A673 (cell line): ENCODE measurements around the gene MAST4. TPM values are rescaled to one million over a fixed set of nuclear protein-coding genes. Genes with fewer than 3 reads are reported as not detected.

Experiments
- BruUV-seq: library from RNA; stranded (reverse); fragments of 400-500 nt; replicated peaks from 2 replicates; lab custom pipeline; 2021; lab: Mats Ljungman, UMichigan
- CTCF ChIA-PET: fragments of 300-600 bp; sonication (Branson Sonifier 250); formaldehyde crosslinking; loops from one replicate; lab custom pipeline; 2022; ENCODE audit warnings: antibody characterized with exemption; lab: Charles Lee
- POLR2A ChIA-PET: fragments of 300-600 bp; sonication (Branson Sonifier 250); formaldehyde crosslinking; loops from one replicate; lab custom pipeline; 2022; ENCODE audit warnings: antibody characterized with exemption; ENCODE audit not compliant: low non-redundant PET; lab: Charles Lee
- DNase-seq: peaks from one replicate; pipeline ENCODE4 v3.0.0-alpha.2; 2015; ENCODE audit warnings: low spot score
- H3K27ac ChIP-seq: fragments of 200-600 bp; sonication (generic); 2 replicates; pipeline ENCODE4 v1.5.1; 2016; ENCODE audit warnings: mixed run types, low read depth, mild to moderate bottlenecking, mixed read lengths, antibody characterized with exemption, low read length; ENCODE audit not compliant: poor library complexity, severe bottlenecking
- H3K27me3 ChIP-seq: fragments of 200-600 bp; sonication (generic); replicated peaks from 2 replicates; pipeline ENCODE4 v1.6.1; 2017; ENCODE audit warnings: mixed run types, low read depth, mild to moderate bottlenecking, mixed read lengths, antibody characterized with exemption, low read length; ENCODE audit not compliant: insufficient read depth, poor library complexity
- H3K36me3 ChIP-seq: fragments of 200-600 bp; sonication (generic); 2 replicates; pipeline ENCODE4 v1.6.1; 2016; ENCODE audit warnings: mixed run types, mild to moderate bottlenecking, mixed read lengths, antibody characterized with exemption, low read length; ENCODE audit not compliant: insufficient read depth, poor library complexity, severe bottlenecking
- H3K4me1 ChIP-seq: fragments of 200-600 bp; sonication (generic); 2 replicates; pipeline ENCODE4 v1.6.1; 2017; ENCODE audit warnings: mixed run types, mild to moderate bottlenecking, mixed read lengths, antibody characterized with exemption, low read length; ENCODE audit not compliant: insufficient read depth, poor library complexity, severe bottlenecking
- H3K4me3 ChIP-seq: fragments of 200-600 bp; sonication (generic); 2 replicates; pipeline ENCODE4 v1.5.1; 2016; ENCODE audit warnings: low read depth, mixed run types, mild to moderate bottlenecking, mixed read lengths, low read length; ENCODE audit not compliant: poor library complexity, severe bottlenecking
- H3K9me3 ChIP-seq: fragments of 200-600 bp; sonication (generic); 2 replicates; pipeline ENCODE4 v1.6.1; 2016; ENCODE audit warnings: mixed run types, low read depth, mild to moderate bottlenecking, mixed read lengths, antibody characterized with exemption, low read length; ENCODE audit not compliant: poor library complexity, severe bottlenecking
- EZH2 ChIP-seq: fragments of 200-600 bp; sonication (generic); IDR thresholded peaks from 2 replicates; pipeline ENCODE4 v1.6.1; 2017; ENCODE audit warnings: borderline replicate concordance, low read depth, mild to moderate bottlenecking, mixed read lengths, antibody characterized with exemption, low read length; ENCODE audit not compliant: poor library complexity, severe bottlenecking
- intact Hi-C: fragments of 100-400 bp; cut with micrococcal nuclease; formaldehyde crosslinking; loops from one replicate; pipeline ENCODE4 v1.10.0; 2022; ENCODE audit not compliant: unreplicated experiment
- total RNA-seq: library from RNA; stranded (reverse); gene quantifications from 2 replicates; pipeline ENCODE4 v1.2.3, GENCODE V29; 2021
- TF ChIP-seq, protein P1 (sequence below): fragments of 300-800, 200-600 bp; sonication (generic); conservative IDR thresholded peaks from 2 replicates; pipeline ENCODE4 v1.5.1; 2017; ENCODE audit warnings: low read depth, mild to moderate bottlenecking, antibody characterized with exemption, low read length, moderate library complexity, mixed read lengths

Gene MAST4
- total RNA-seq, 1 experiment from 2014 or later, result 4.5 TPM

DNA sequence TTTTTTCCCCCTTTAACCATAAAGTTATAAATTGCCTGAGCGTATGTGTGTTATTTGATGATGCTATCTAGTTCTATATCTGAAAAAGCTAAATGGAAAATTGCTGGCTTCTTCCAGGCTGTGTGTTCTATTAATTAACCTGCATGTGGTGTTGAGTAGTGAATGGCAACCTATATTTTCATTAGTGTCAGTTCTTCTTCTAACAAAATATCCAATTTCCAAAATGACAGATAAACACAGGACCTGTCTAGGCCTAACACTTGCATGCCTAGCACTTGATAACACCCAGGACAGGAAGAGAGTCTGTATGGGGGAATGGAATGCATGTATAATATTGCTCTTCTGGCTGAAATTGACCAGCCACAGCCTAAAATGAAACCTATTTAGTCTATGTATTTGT is 508.7 kb downstream of the MAST4 start:
- POLR2A ChIA-PET, result no interaction called here
- H3K4me3 ChIP-seq, result no peak overlapping the region
- H3K36me3 ChIP-seq, result no peaks in the 10 kb centered on the region
- no peak overlapping the region for H3K27ac ChIP-seq
- intact Hi-C loops, result no loop called here
- CTCF ChIA-PET, result no interaction called here
- no peaks in the 10 kb centered on the region for H3K27me3 ChIP-seq
- H3K4me1 ChIP-seq, result peaks cover 4% of the 10 kb centered on the region
- DNase-seq, result no peak
- TF ChIP-seq, protein P1, sequence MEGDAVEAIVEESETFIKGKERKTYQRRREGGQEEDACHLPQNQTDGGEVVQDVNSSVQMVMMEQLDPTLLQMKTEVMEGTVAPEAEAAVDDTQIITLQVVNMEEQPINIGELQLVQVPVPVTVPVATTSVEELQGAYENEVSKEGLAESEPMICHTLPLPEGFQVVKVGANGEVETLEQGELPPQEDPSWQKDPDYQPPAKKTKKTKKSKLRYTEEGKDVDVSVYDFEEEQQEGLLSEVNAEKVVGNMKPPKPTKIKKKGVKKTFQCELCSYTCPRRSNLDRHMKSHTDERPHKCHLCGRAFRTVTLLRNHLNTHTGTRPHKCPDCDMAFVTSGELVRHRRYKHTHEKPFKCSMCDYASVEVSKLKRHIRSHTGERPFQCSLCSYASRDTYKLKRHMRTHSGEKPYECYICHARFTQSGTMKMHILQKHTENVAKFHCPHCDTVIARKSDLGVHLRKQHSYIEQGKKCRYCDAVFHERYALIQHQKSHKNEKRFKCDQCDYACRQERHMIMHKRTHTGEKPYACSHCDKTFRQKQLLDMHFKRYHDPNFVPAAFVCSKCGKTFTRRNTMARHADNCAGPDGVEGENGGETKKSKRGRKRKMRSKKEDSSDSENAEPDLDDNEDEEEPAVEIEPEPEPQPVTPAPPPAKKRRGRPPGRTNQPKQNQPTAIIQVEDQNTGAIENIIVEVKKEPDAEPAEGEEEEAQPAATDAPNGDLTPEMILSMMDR, result no peak
- TF ChIP-seq EZH2, result no peak
- no peaks in the 10 kb centered on the region for H3K9me3 ChIP-seq
- BruUV-seq, result no TSS peak

DNA sequence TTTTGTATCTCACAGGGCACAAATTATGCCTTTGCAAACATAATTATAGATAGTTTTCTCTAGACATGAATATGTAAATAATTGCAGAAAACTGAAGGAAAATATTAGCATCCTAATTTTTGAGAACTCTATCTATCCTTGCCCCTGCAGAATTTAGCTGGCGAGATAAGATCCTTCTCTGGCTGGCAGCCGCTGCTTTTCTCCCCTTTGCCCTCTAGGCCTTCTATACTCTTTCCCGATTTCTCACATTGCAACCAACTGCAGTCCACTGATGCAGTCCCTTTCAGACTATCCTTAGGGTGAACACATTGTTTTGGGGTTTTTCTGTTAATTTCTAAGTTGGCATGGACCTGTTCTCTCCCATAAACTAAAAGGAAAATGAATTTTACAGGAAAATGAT is 509.1 kb downstream of the MAST4 start:
- ChIA-PET CTCF (no interaction called here), POLR2A (no interaction called here)
- Histone ChIP-seq H3K27ac (no peak overlapping the region), H3K4me1 (peaks cover 4% of the 10 kb centered on the region), H3K36me3 (no peaks in the 10 kb centered on the region), H3K27me3 (no peaks in the 10 kb centered on the region), H3K9me3 (no peaks in the 10 kb centered on the region), H3K4me3 (no peak overlapping the region)
- intact Hi-C loops, result no loop called here
- TF ChIP-seq EZH2, result no peak
- TF ChIP-seq, protein P1, result no peak
- no peak for DNase-seq
- BruUV-seq, result no TSS peak

DNA sequence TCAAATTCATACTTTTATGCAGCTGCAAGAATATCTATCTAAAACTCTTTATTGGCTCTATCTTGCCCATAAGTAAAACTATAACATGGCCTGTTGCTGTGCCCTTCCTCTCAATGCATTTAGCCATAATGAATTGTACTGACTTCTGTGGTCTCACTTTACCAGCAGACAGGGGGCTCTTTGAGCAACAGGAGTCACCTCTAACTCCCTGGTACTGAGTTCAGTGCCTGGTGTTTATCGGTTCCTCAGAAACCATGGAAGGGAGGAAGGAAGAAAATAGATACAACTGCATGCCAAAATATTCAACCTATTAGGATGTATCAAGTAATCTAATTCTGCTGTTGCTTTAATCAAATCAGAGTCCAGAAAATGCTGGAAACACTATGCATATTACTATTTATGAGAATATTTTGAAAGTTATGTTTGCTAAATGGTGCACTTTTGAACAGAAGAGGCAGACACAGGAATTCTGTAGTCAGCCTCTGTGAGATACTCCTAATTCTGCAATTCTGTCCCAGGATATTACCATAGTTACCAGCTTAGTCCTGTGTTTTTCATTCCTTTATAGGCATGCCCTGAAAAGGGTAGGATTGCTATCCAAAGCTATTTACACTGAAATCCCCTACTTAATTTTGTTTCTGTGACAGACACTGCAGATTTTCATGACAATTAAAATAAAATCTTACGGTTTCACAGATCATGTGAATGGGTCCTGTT is 510.6 kb downstream of the MAST4 start:
- Histone ChIP-seq H3K27ac (no peak overlapping the region), H3K4me3 (no peak overlapping the region), H3K4me1 (peaks cover 4% of the 10 kb centered on the region), H3K9me3 (no peaks in the 10 kb centered on the region), H3K27me3 (no peaks in the 10 kb centered on the region), H3K36me3 (no peaks in the 10 kb centered on the region)
- no peak for DNase-seq
- TF ChIP-seq EZH2, result no peak
- TF ChIP-seq, protein P1, result no peak
- ChIA-PET POLR2A (no interaction called here), CTCF (no interaction called here)
- BruUV-seq, result no TSS peak
- intact Hi-C loops, result no loop called here
